GM21576 (cell line): Measurements from ENCODE around the gene ARHGAP18.

Experiments
- ATAC-seq: cut with Tn5 transposase; IDR thresholded peaks from one replicate; pipeline ENCODE4 v1.9.1; 2021; ENCODE audit warnings: mild to moderate bottlenecking, moderate library complexity; ENCODE audit not compliant: unreplicated experiment

Gene ARHGAP18

GRCh38 chr6:129552413-129552812 is 157.6 kb downstream of the ARHGAP18 start:
- ATAC-seq, result no peak

GRCh38 chr6:129551486-129551885 is 158.5 kb downstream of the ARHGAP18 start:
- ATAC-seq, result no peak

GRCh38 chr6:129546702-129547101 is 163.3 kb downstream of the ARHGAP18 start:
- no peak for ATAC-seq

GRCh38 chr6:129544892-129545612 is 164.9 kb downstream of the ARHGAP18 start:
- no peak for ATAC-seq

GRCh38 chr6:129543981-129544380 is 166.0 kb downstream of the ARHGAP18 start:
- ATAC-seq, result no peak

- no peak for ATAC-seq
These were observed 167.3 kb downstream of the ARHGAP18 start for GRCh38 chr6:129542705-129543104.

- ATAC-seq, result no peak
These were observed 170.9 kb downstream of the ARHGAP18 start for GRCh38 chr6:129539032-129539431.

GRCh38 chr6:129536271-129536670 is 173.7 kb downstream of the ARHGAP18 start:
- no peak for ATAC-seq

GRCh38 chr6:129534926-129535325 is 175.1 kb downstream of the ARHGAP18 start:
- no peak for ATAC-seq
